ENCODE data around the gene KSR1. TPM values are rescaled to one million over a fixed set of nuclear protein-coding genes. Genes with fewer than 3 reads are reported as not detected.

Gene KSR1
- total and polyA plus RNA-seq, 10 of the 15 experiments (the other 5 are each of a cell fraction or from before 2014, with no cell fraction given) = 0.97 to 66.6 (median 22.9) TPM

DNA sequence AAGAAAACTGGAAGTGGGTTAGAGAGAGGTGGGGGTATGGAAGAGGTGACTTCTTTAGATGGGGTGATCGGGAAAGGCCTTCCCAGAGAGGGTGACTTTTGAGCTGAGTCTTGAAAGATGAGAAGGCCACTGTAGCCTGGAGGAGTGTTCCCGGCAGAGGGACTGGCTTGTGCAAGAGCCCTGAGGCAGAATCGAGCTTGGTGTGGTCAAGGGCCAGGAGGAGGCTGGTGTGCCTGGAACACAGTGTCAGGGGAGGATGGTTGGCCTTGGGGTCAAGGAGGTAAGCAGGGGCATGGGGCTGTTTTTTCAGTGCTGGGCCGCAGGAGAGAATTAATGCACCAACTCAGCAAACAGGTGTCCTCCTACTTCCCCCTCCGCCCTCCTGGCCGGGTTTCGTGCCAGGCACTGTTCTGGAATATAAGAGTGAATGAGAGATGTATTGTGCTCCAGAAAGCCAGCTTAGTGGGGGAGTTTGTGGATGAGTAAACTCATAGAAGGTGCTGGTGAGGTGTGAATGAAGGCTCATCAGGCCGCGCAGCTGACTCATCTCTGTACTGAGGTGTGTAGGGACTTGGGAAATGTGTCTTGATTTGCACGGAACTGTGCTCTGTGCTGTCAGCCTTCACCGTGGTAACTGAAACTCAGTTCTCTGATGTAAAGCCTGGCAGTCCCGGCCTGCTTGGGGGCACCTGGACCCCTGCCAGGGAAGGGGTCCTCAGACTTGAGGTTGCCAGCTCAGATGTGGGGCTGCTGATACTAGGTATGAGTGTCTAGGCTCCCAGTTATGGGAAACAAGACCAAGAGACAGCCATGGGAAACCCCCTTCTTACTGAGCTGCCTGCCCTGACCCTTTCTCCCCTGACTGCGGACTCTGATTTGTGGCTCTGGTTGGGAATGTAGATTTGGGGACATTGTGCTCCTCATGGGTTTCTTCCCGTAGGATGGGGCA, 15.3 kb downstream of the KSR1 start (continued):
- TF ChIP-seq CBFB (IDR thresholded peaks at IDR 0.05; ENCODE audit: low read depth) (peak; percentile 67; the same call in 1 of the 2 replicates), FOS (IDR thresholded peaks at IDR 0.05; ENCODE audit: borderline replicate concordance, extremely low read depth, insufficient read length) (no peak), JUNB (IDR thresholded peaks at IDR 0.05) (peak; percentile 96), NFYA (IDR thresholded peaks at IDR 0.05; ENCODE audit: borderline replicate concordance, low read depth, low read length) (no peak), RBBP5 (conservative IDR thresholded peaks at IDR 0.05) (no peak), EP300 (IDR thresholded peaks at IDR 0.05; ENCODE audit: borderline replicate concordance in 1 of 2, control insufficient read depth in 1 of 2, low read depth in 2 of 2, low read length in 2 of 2) (peak; percentile 98 to 99), HDGF (IDR thresholded peaks at IDR 0.05) (0 out of 2 replicates have a peak, but pooled peaks have one; percentile 72), IKZF1 (conservative IDR thresholded peaks at IDR 0.05) (peak; percentile 100), ASH2L (IDR thresholded peaks at IDR 0.05; ENCODE audit: borderline replicate concordance, low read depth) (no peak; the same call in 1 of the 2 replicates), SUPT20H (IDR thresholded peaks at IDR 0.05; ENCODE audit: borderline replicate concordance, control insufficient read depth, low read depth, low read length) (no peak), CHD2 (IDR thresholded peaks at IDR 0.05; ENCODE audit: borderline replicate concordance, low read depth, low read length) (peak; percentile 93)
- TF ChIP-seq, protein P1, sequence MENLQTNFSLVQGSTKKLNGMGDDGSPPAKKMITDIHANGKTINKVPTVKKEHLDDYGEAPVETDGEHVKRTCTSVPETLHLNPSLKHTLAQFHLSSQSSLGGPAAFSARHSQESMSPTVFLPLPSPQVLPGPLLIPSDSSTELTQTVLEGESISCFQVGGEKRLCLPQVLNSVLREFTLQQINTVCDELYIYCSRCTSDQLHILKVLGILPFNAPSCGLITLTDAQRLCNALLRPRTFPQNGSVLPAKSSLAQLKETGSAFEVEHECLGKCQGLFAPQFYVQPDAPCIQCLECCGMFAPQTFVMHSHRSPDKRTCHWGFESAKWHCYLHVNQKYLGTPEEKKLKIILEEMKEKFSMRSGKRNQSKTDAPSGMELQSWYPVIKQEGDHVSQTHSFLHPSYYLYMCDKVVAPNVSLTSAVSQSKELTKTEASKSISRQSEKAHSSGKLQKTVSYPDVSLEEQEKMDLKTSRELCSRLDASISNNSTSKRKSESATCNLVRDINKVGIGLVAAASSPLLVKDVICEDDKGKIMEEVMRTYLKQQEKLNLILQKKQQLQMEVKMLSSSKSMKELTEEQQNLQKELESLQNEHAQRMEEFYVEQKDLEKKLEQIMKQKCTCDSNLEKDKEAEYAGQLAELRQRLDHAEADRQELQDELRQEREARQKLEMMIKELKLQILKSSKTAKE (IDR thresholded peaks at IDR 0.05; ENCODE audit: low read depth, poor library complexity, severe bottlenecking) = peak; percentile 92
- TF ChIP-seq, protein P2, sequence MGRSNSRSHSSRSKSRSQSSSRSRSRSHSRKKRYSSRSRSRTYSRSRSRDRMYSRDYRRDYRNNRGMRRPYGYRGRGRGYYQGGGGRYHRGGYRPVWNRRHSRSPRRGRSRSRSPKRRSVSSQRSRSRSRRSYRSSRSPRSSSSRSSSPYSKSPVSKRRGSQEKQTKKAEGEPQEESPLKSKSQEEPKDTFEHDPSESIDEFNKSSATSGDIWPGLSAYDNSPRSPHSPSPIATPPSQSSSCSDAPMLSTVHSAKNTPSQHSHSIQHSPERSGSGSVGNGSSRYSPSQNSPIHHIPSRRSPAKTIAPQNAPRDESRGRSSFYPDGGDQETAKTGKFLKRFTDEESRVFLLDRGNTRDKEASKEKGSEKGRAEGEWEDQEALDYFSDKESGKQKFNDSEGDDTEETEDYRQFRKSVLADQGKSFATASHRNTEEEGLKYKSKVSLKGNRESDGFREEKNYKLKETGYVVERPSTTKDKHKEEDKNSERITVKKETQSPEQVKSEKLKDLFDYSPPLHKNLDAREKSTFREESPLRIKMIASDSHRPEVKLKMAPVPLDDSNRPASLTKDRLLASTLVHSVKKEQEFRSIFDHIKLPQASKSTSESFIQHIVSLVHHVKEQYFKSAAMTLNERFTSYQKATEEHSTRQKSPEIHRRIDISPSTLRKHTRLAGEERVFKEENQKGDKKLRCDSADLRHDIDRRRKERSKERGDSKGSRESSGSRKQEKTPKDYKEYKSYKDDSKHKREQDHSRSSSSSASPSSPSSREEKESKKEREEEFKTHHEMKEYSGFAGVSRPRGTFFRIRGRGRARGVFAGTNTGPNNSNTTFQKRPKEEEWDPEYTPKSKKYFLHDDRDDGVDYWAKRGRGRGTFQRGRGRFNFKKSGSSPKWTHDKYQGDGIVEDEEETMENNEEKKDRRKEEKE (IDR thresholded peaks at IDR 0.05) = no peak
- TF ChIP-seq, protein P3, sequence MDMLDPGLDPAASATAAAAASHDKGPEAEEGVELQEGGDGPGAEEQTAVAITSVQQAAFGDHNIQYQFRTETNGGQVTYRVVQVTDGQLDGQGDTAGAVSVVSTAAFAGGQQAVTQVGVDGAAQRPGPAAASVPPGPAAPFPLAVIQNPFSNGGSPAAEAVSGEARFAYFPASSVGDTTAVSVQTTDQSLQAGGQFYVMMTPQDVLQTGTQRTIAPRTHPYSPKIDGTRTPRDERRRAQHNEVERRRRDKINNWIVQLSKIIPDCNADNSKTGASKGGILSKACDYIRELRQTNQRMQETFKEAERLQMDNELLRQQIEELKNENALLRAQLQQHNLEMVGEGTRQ (IDR thresholded peaks at IDR 0.05; ENCODE audit: borderline replicate concordance, low read depth, low read length) = no peak
- TF ChIP-seq, protein P4, sequence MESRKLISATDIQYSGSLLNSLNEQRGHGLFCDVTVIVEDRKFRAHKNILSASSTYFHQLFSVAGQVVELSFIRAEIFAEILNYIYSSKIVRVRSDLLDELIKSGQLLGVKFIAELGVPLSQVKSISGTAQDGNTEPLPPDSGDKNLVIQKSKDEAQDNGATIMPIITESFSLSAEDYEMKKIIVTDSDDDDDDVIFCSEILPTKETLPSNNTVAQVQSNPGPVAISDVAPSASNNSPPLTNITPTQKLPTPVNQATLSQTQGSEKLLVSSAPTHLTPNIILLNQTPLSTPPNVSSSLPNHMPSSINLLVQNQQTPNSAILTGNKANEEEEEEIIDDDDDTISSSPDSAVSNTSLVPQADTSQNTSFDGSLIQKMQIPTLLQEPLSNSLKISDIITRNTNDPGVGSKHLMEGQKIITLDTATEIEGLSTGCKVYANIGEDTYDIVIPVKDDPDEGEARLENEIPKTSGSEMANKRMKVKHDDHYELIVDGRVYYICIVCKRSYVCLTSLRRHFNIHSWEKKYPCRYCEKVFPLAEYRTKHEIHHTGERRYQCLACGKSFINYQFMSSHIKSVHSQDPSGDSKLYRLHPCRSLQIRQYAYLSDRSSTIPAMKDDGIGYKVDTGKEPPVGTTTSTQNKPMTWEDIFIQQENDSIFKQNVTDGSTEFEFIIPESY (IDR thresholded peaks at IDR 0.05) = no peak
- TF ChIP-seq, protein P5, sequence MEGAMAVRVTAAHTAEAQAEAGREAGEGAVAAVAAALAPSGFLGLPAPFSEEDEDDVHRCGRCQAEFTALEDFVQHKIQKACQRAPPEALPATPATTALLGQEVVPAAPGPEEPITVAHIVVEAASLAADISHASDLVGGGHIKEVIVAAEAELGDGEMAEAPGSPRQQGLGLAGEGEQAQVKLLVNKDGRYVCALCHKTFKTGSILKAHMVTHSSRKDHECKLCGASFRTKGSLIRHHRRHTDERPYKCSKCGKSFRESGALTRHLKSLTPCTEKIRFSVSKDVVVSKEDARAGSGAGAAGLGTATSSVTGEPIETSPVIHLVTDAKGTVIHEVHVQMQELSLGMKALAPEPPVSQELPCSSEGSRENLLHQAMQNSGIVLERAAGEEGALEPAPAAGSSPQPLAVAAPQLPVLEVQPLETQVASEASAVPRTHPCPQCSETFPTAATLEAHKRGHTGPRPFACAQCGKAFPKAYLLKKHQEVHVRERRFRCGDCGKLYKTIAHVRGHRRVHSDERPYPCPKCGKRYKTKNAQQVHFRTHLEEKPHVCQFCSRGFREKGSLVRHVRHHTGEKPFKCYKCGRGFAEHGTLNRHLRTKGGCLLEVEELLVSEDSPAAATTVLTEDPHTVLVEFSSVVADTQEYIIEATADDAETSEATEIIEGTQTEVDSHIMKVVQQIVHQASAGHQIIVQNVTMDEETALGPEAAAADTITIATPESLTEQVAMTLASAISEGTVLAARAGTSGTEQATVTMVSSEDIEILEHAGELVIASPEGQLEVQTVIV (IDR thresholded peaks at IDR 0.05; ENCODE audit: borderline replicate concordance, partially characterized antibody) = no peak

Measured in GM12878 (cell line).